ENCODE measurements around the gene COBL. TPM values are rescaled to one million over a fixed set of nuclear protein-coding genes. Genes with fewer than 3 reads are reported as not detected.

Gene COBL
- total RNA-seq, 1 donor from 2014 or later = 6.3 TPM

DNA sequence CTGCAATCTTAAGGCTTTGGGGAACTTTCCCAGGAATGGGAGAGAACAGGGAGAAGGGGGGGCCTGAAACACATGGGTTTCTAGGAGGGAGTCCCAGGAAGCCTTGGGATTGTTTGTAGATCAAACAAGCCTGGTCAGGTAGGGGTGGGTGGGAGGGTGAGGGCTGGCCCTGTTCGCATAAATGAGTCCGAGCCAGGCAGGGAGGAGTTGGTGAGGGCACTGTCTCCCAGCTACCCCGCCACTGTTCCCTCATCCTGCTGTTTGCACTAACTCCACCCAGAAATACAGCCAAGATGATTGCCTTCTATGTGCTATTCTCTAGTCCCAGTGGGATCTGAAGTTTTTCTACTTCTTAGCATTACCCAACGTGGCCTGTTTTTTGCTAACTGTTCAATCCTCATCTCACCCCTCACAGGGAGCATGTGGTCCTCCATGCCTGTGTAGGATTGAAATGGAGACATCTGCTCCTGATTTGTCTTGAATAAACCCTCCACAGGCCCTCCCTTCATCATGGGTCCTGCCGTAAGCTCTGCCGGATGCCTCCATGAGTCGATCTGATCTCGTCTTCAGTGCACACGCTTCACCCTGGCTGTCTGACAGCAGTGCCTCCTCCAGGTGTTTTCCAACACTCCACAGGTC lies 257.0 kb downstream of the COBL start:
- H3K27me3 Mint-ChIP-seq (ENCODE audit: insufficient read depth, low read depth) = peaks cover 3% of the 10 kb centered on the region
- no peaks in the 10 kb centered on the region for H3K36me3 ChIP-seq
- no peak overlapping the region for H2AFZ ChIP-seq (replicated peaks)
- no peaks in the 10 kb centered on the region for H3K36me3 Mint-ChIP-seq
- TF ChIP-seq EZH2phosphoT487 (IDR thresholded peaks at IDR 0.05) (no peak), EZH2 (IDR thresholded peaks at IDR 0.05) (no peak)
- TF ChIP-seq, protein P1, sequence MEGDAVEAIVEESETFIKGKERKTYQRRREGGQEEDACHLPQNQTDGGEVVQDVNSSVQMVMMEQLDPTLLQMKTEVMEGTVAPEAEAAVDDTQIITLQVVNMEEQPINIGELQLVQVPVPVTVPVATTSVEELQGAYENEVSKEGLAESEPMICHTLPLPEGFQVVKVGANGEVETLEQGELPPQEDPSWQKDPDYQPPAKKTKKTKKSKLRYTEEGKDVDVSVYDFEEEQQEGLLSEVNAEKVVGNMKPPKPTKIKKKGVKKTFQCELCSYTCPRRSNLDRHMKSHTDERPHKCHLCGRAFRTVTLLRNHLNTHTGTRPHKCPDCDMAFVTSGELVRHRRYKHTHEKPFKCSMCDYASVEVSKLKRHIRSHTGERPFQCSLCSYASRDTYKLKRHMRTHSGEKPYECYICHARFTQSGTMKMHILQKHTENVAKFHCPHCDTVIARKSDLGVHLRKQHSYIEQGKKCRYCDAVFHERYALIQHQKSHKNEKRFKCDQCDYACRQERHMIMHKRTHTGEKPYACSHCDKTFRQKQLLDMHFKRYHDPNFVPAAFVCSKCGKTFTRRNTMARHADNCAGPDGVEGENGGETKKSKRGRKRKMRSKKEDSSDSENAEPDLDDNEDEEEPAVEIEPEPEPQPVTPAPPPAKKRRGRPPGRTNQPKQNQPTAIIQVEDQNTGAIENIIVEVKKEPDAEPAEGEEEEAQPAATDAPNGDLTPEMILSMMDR (IDR thresholded peaks at IDR 0.05) = no peak
- DNase-seq (ENCODE audit: low spot score) = no peak
- no peak overlapping the region for H3K4me3 ChIP-seq
- H3K27ac ChIP-seq = no peak overlapping the region
- no peak overlapping the region for H3K4me2 ChIP-seq
- no peaks in the 10 kb centered on the region for H3K9me3 ChIP-seq (ENCODE audit: low read depth)
- H3K27me3 ChIP-seq = no peaks in the 10 kb centered on the region
- H3F3A ChIP-seq (ENCODE audit: low read depth) = no peaks in the 10 kb centered on the region
- H3K4me3 Mint-ChIP-seq = no peak overlapping the region
- H3K9me3 Mint-ChIP-seq = peaks cover 5% of the 10 kb centered on the region
- no peaks in the 10 kb centered on the region for H4K20me1 ChIP-seq (ENCODE audit: low read depth)
- no peak overlapping the region for H3K27ac Mint-ChIP-seq
- no peaks in the 10 kb centered on the region for H3K79me2 ChIP-seq (ENCODE audit: low read depth)
- H3K9ac ChIP-seq = no peak overlapping the region
- no peaks in the 10 kb centered on the region for H3K4me1 ChIP-seq
- H3K4me1 Mint-ChIP-seq = peaks cover 5% of the 10 kb centered on the region

DNA sequence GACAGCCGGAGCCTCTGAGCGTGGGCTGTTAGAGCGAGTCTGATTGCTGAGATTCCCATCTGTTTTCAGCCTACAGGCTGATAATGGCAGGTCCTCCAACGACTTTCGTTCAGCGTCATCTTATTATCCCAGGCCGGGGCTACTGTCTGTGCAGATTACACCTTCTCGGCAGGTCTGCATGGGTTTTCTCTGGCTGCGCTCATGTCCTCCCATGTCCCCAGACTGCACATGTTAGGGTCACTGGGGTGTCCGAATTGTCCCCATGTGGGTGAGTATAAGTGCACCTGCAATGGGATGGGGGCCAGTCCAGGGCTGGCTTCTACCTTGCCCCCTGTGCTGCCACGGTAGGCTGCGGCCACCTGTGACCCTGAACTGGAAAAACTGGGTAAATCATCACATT lies 257.8 kb downstream of the COBL start:
- Mint-ChIP-seq H3K27ac (no peak overlapping the region), H3K4me3 (no peak overlapping the region), H3K9me3 (peaks cover 2% of the 10 kb centered on the region), H3K36me3 (no peaks in the 10 kb centered on the region), H3K27me3 (ENCODE audit: insufficient read depth, low read depth) (peaks cover 3% of the 10 kb centered on the region), H3K4me1 (peaks cover 5% of the 10 kb centered on the region)
- Histone ChIP-seq H3K4me2 (no peak overlapping the region), H3K79me2 (ENCODE audit: low read depth) (no peaks in the 10 kb centered on the region), H3K36me3 (no peaks in the 10 kb centered on the region), H3F3A (ENCODE audit: low read depth) (no peaks in the 10 kb centered on the region), H3K4me3 (no peak overlapping the region), H3K4me1 (no peaks in the 10 kb centered on the region), H3K9me3 (ENCODE audit: low read depth) (no peaks in the 10 kb centered on the region), H3K27me3 (no peaks in the 10 kb centered on the region), H2AFZ (replicated peaks) (no peak overlapping the region), H3K9ac (no peak overlapping the region), H4K20me1 (ENCODE audit: low read depth) (no peaks in the 10 kb centered on the region), H3K27ac (no peak overlapping the region)
- TF ChIP-seq EZH2 (IDR thresholded peaks at IDR 0.05) (no peak), EZH2phosphoT487 (IDR thresholded peaks at IDR 0.05) (no peak)
- TF ChIP-seq, protein P1 (IDR thresholded peaks at IDR 0.05) = no peak
- no peak for DNase-seq (ENCODE audit: low spot score)

DNA sequence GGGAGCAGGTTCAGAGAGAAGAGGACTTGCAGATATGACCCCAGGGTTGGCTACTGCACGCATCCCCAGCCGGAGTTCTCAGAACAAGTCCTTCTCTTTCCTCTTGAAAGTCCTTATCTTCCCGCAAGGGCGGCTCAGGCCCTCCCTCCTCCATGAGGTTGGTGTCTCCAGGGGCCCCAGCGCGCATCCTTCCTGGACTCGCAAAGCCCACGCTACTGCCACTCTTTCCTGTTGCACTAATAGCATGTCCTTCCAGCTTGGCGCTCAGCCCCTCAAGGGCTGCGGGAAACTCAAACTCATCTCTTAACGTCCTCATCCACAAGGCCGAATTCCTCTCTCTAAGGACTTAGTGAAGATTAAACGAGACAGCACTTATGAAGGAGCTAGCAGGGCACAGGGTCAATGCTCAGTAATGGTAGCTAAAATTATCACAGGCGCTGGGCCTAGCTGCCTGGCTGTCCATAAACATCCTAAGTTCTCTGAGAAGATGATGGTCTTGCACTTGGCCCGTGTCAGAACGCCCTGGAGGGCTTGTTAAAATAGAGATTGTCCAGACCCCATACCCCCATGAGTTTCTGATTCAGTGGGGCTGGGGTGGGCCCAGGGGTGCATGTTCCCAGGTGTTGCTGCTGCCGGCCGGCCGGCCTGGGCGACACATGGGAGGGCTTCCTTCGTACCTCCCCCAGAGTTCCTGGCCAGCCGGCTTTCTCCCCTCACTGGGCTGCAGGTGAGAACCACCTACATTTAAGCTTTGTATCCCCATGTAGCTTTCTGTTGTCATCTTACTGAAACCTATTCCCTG lies 261.4 kb downstream of the COBL start:
- no peak overlapping the region for H3K9ac ChIP-seq
- TF ChIP-seq EZH2 (IDR thresholded peaks at IDR 0.05) (no peak), EZH2phosphoT487 (IDR thresholded peaks at IDR 0.05) (no peak)
- TF ChIP-seq, protein P1 (IDR thresholded peaks at IDR 0.05) = no peak
- Mint-ChIP-seq H3K9me3 (peaks cover 2% of the 10 kb centered on the region), H3K4me3 (no peak overlapping the region), H3K27me3 (ENCODE audit: insufficient read depth, low read depth) (peaks cover 3% of the 10 kb centered on the region), H3K27ac (no peak overlapping the region), H3K36me3 (no peaks in the 10 kb centered on the region), H3K4me1 (no peaks in the 10 kb centered on the region)
- H3K27ac ChIP-seq = no peak overlapping the region
- H3F3A ChIP-seq (ENCODE audit: low read depth) = no peaks in the 10 kb centered on the region
- no peak overlapping the region for H2AFZ ChIP-seq (replicated peaks)
- H4K20me1 ChIP-seq (ENCODE audit: low read depth) = no peaks in the 10 kb centered on the region
- H3K4me3 ChIP-seq = no peak overlapping the region
- no peak for DNase-seq (ENCODE audit: low spot score)
- no peaks in the 10 kb centered on the region for H3K36me3 ChIP-seq
- H3K79me2 ChIP-seq (ENCODE audit: low read depth) = no peaks in the 10 kb centered on the region
- no peaks in the 10 kb centered on the region for H3K4me1 ChIP-seq
- no peaks in the 10 kb centered on the region for H3K27me3 ChIP-seq
- no peak overlapping the region for H3K4me2 ChIP-seq
- H3K9me3 ChIP-seq (ENCODE audit: low read depth) = no peaks in the 10 kb centered on the region
